K562 (cell line): ENCODE results near the gene PKD1. TPM values are rescaled to one million over a fixed set of nuclear protein-coding genes. Genes with fewer than 3 reads are reported as not detected.

Experiments
- ATF4 ChIP-seq: fragments of 450-650 bp; formaldehyde crosslinking; IDR thresholded peaks from 2 replicates; pipeline ENCODE4 v1.4.0; 2022; ENCODE audit warnings: mild to moderate bottlenecking, moderate library complexity
- BCL6 ChIP-seq: fragments of 250-450 bp; sonication (Bioruptor Pico); IDR thresholded peaks from 2 replicates; pipeline ENCODE4 v1.4.0; 2020
- EGR1 ChIP-seq: fragments of 450-650 bp; conservative IDR thresholded peaks from 2 replicates; pipeline ENCODE4 v1.6.1; 2017; ENCODE audit warnings: mild to moderate bottlenecking
- GMEB1 ChIP-seq: fragments of 250-450 bp; sonication (Bioruptor Pico); IDR thresholded peaks from 2 replicates; pipeline ENCODE4 v1.4.0; 2020; ENCODE audit warnings: mild to moderate bottlenecking
- HMBOX1 ChIP-seq: sonication (generic); IDR thresholded peaks from 2 replicates; pipeline ENCODE4 v1.6.1; 2016
- MYBL2 ChIP-seq, 2 experiments: fragments of 450-650 bp in 1 of 2; sonication (generic) in 1 of 2; formaldehyde crosslinking in 1 of 2; IDR thresholded peaks; 2 replicates each; pipeline versions ENCODE4 v1.6.1 to v1.8.1; 2017 to 2022; ENCODE audit warnings: borderline replicate concordance in 1 of 2, inconsistent platforms in 1 of 2, low read depth in 1 of 2, mild to moderate bottlenecking in 1 of 2, missing genetic modification reagents in 1 of 2, moderate library complexity in 1 of 2
- NFIX ChIP-seq: fragments of 250-450 bp; sonication (Bioruptor Pico); IDR thresholded peaks from 2 replicates; pipeline ENCODE4 v1.4.0; 2020; ENCODE audit warnings: low read depth, mild to moderate bottlenecking, moderate library complexity
- NFRKB ChIP-seq: fragments of 450-650 bp; IDR thresholded peaks from 2 replicates; pipeline ENCODE4 v1.6.1; 2016; ENCODE audit warnings: low read depth
- PBX2 ChIP-seq, 2 experiments: IDR thresholded peaks in 1 of 2; conservative IDR thresholded peaks in 1 of 2; 2 replicates each; pipeline ENCODE4 v1.6.1; 2016; ENCODE audit warnings: low read depth in 2 of 2, mild to moderate bottlenecking in 1 of 2, missing compliant biosample characterization in 1 of 2, missing genetic modification characterization in 1 of 2, moderate library complexity in 1 of 2
- RBM17 ChIP-seq: fragments of 200-400 bp; formaldehyde crosslinking; IDR thresholded peaks from 2 replicates; pipeline ENCODE4 v1.6.1; 2017; ENCODE audit warnings: low read depth, mild to moderate bottlenecking, low read length, borderline replicate concordance
- SMC3 ChIP-seq: conservative IDR thresholded peaks from 2 replicates; pipeline ENCODE4 v1.6.1; 2011; ENCODE audit warnings: low read depth, low read length, improper control_type of control experiment; ENCODE audit not compliant: insufficient read depth
- TAF15 ChIP-seq: fragments of 200-400 bp; formaldehyde crosslinking; IDR thresholded peaks from 2 replicates; pipeline ENCODE4 v1.6.1; 2017; ENCODE audit warnings: mild to moderate bottlenecking, low read depth, low read length, moderate library complexity
- XRCC5 ChIP-seq: fragments of 200-400 bp; formaldehyde crosslinking; IDR thresholded peaks from 2 replicates; pipeline ENCODE4 v1.6.1; 2017; ENCODE audit warnings: low read depth, mild to moderate bottlenecking, low read length
- ZBTB12 ChIP-seq: fragments of 250-450 bp; sonication (Bioruptor Pico); IDR thresholded peaks from 2 replicates; pipeline ENCODE4 v1.4.0; 2020
- ZBTB8A ChIP-seq: fragments of 450-650 bp; IDR thresholded peaks from 2 replicates; pipeline ENCODE4 v1.6.1; 2018; ENCODE audit warnings: mild to moderate bottlenecking, moderate library complexity; ENCODE audit not compliant: partially characterized antibody
- ZNF511 ChIP-seq: sonication (generic); formaldehyde crosslinking; IDR thresholded peaks from 2 replicates; pipeline ENCODE4 v1.8.0; 2022; ENCODE audit warnings: mild to moderate bottlenecking, missing genetic modification reagents
- ZNF766 ChIP-seq: fragments of 200-800 bp; sonication (Bioruptor generic); conservative IDR thresholded peaks from 2 replicates; pipeline ENCODE4 v1.6.1; 2016; ENCODE audit warnings: missing genetic modification characterization, missing compliant biosample characterization
- ZNF780A ChIP-seq: fragments of 250-450 bp; sonication (Bioruptor Pico); IDR thresholded peaks from 2 replicates; pipeline ENCODE4 v1.5.0; 2021; ENCODE audit warnings: mild to moderate bottlenecking
- polyA plus RNA-seq, 8 experiments: library from polyadenylated mRNA; depleted of rRNA in 4 of 8; stranded (reverse) in 5 of 8; unstranded in 3 of 8; fragments of >200 nt; fragmentation: Nextera tagmentation in 2 of 8; fragmentation: Illumina TruSeq in 1 of 8; extraction: Ambion mirVana in 2 of 8; extraction: Trizol in 1 of 8; gene quantifications; 2 replicates each; pipeline versions ENCODE4 v1.2.1 to v1.2.3, GENCODE V29; 2011 to 2014; ENCODE audit warnings: inconsistent platforms in 1 of 8, missing spikeins in 1 of 8
- total RNA-seq, 7 experiments: library from RNA; depleted of rRNA in 6 of 7; stranded (reverse); fragments of >200 nt in 6 of 7; fragmentation: Illumina TruSeq in 2 of 7; extraction: Trizol in 2 of 7; gene quantifications; 2 replicates each; pipeline versions ENCODE4 v1.2.1 to v1.2.3, GENCODE V29; 2011 to 2021; ENCODE audit warnings: low replicate concordance in 1 of 7

Gene PKD1
- total and polyA plus RNA-seq, 9 of the 15 experiments (the other 6 are each of a cell fraction or from before 2014, with no cell fraction given) = 0.23 to 93.5 (median 12.6) TPM

- TF ChIP-seq PBX2 (CRISPR knock-in tag; IDR thresholded peaks at IDR 0.05; ENCODE audit: low read depth) (no peak), PBX2 (tag; conservative IDR thresholded peaks at IDR 0.05; ENCODE audit: low read depth) (no peak), EGR1 (peak; percentile 77), GMEB1 (CRISPR knock-in tag) (no peak), XRCC5 (no peak), NFRKB (no peak), MYBL2 (IDR thresholded peaks at IDR 0.05; ENCODE audit: low read depth) (no peak), MYBL2 (CRISPR knock-in tag; IDR thresholded peaks at IDR 0.05; ENCODE audit: borderline replicate concordance) (no peak), HMBOX1 (no peak), ZBTB8A (no peak), NFIX (no peak), ATF4 (CRISPR knock-in tag) (no peak), RBM17 (no peak), TAF15 (no peak), ZNF766 (CRISPR knock-in tag) (no peak), SMC3 (no peak), ZNF780A (no peak), ZNF511 (CRISPR knock-in tag) (no peak), BCL6 (no peak), ZBTB12 (CRISPR knock-in tag) (no peak)
Measured at GRCh38 chr16:2178321-2179106, 42.8 kb upstream of the PKD1 start (continued).
